DOHH2 (cell line): Measurements from ENCODE around the gene CCN2.

Experiments
- EZH2phosphoT487 ChIP-seq: fragments of 200-600 bp; sonication (generic); IDR thresholded peaks from 2 replicates; pipeline ENCODE4 v1.6.1; 2017; ENCODE audit warnings: borderline replicate concordance, mild to moderate bottlenecking, antibody characterized with exemption, low read length, moderate library complexity, mixed read lengths
- TF ChIP-seq, protein P1 (sequence below): fragments of 200-600 bp; sonication (generic); IDR thresholded peaks from one replicate; pipeline ENCODE4 v1.5.1; 2014; ENCODE audit warnings: antibody characterized with exemption, mild to moderate bottlenecking, low read depth, low read length; ENCODE audit not compliant: poor library complexity, severe bottlenecking

DNA sequence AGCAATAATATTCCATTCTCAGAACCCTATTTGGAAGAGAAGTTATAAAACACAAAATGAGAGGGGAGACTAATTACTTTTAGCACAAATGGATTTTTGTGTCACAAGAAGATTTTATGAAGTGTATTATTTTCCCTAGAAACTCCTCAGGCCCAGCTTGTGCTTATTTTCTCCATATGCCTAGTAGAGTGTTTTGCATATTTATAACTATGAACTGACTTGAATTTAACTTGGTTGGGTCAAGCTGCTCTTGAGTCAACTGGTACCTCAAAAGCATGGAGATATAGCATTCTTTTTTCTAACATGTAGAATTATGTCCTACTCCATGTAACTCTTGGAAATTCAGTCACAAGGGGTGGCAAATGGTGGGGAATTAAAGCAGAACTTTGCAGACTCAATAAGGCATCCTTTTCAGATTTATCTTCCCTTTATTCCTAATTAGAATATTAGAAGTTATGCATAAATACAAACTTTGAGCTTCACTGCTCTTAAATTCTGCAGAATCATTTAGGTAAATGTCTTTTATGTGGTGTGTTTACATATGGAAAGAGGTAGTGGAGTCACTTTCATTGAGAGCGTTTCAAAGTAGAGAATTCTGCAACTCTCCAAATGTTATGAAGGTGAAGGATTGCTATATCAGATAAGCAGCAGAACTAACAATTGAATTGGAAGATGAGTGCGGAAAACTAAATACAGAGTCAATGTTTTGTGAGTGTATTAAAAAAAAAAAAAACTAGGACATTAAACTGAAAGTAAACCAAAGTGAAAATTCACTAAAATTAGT lies 19.1 kb upstream of the CCN2 start:
- TF ChIP-seq, protein P1, sequence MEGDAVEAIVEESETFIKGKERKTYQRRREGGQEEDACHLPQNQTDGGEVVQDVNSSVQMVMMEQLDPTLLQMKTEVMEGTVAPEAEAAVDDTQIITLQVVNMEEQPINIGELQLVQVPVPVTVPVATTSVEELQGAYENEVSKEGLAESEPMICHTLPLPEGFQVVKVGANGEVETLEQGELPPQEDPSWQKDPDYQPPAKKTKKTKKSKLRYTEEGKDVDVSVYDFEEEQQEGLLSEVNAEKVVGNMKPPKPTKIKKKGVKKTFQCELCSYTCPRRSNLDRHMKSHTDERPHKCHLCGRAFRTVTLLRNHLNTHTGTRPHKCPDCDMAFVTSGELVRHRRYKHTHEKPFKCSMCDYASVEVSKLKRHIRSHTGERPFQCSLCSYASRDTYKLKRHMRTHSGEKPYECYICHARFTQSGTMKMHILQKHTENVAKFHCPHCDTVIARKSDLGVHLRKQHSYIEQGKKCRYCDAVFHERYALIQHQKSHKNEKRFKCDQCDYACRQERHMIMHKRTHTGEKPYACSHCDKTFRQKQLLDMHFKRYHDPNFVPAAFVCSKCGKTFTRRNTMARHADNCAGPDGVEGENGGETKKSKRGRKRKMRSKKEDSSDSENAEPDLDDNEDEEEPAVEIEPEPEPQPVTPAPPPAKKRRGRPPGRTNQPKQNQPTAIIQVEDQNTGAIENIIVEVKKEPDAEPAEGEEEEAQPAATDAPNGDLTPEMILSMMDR: no peak
- no peak for TF ChIP-seq EZH2phosphoT487
